Skeletal muscle satellite cell (primary cell): ENCODE data around the gene IFT43.

Experiments
- H3K27me3 ChIP-seq: 2 replicates; pipeline ENCODE4 v1.7.0; 2013; ENCODE audit warnings: low read length; ENCODE audit not compliant: control insufficient read depth, insufficient read depth
- H3K36me3 ChIP-seq: 2 replicates; pipeline ENCODE4 v1.7.0; 2013; ENCODE audit warnings: mild to moderate bottlenecking, control low read depth, low read length; ENCODE audit not compliant: insufficient read depth
- H3K4me1 ChIP-seq: 2 replicates; pipeline ENCODE4 v1.7.0; 2013; ENCODE audit warnings: low read length; ENCODE audit not compliant: control insufficient read depth, insufficient read depth
- H3K4me2 ChIP-seq: 2 replicates; pipeline ENCODE4 v1.7.0; 2013; ENCODE audit warnings: mild to moderate bottlenecking, low read length
- H3K4me3 ChIP-seq: 2 replicates; pipeline ENCODE4 v1.7.0; 2013; ENCODE audit warnings: low read length
- H3K9ac ChIP-seq: 2 replicates; pipeline ENCODE4 v1.7.0; 2013; ENCODE audit warnings: mild to moderate bottlenecking, low read depth, low read length, moderate library complexity
- H3K9me3 ChIP-seq: replicated peaks from 2 replicates; pipeline ENCODE4 v1.7.0; 2013; ENCODE audit warnings: mild to moderate bottlenecking, control low read depth, low read length

Gene IFT43

DNA sequence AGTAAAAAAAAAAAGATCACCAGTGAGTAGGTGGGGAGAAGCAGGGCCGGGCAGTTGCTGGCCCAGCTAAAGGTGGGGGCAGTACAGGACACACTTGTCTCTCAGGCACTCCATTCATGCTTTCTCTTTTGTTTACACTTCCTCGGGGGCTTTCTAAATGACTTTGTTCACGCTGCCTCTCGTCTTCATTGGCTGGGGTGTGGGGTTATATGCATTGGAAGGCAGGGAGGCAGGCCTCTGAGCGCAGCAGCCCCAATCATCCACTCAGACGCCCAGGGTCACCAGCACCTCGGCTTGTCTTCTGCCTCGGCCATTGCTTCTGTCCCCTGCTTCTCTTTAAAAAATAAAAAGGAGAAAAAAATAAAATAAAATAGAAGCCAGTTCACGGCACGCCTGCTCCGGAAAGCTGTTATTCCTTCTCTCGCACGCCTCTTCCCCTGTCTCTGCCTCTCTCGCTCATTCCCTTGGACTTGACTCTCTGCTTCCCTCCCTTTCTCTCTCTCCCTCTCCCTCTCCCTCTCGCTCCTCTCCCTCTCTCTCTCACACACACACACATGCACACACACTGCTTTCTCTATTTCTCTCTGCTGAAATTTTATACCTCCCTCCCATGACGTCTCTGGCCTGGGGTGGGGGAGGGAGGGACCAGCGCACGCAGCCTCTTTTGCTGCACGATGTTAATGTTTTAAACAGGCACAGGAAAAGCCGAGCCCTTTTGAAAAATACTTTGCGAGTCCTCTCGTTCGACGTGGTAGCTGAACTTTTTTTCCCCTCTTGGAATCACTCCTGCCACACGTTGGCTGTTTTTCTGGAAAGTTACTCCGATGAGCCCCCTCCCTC, 3.9 kb upstream of the IFT43 start, which contains the start of gene TGFB3:
TGFB3 (minus strand) TSS at position 570 of the 840 bp plus-strand sequence. CDS start 1,102 bp downstream, outside the sequence.
- H3K4me1 ChIP-seq: peaks cover 33% of the 10 kb centered on the region
- peak within 1 kb of the TSS; percentile 86 for H3K9ac ChIP-seq

GRCh38 chr14:75982266-75983018, 3.1 kb upstream of the IFT43 start:
- Histone ChIP-seq H3K27me3 (peaks cover 4% of the 10 kb centered on the region), H3K36me3 (no peaks in the 10 kb centered on the region), H3K9me3 (no peaks in the 10 kb centered on the region), H3K4me3 (peak overlapping the region; percentile 83), H3K4me2 (peak overlapping the region; percentile 89), H3K9ac (peak overlapping the region; percentile 86), H3K4me1 (peaks cover 35% of the 10 kb centered on the region)

More for the DNA sequence above, 3.9 kb upstream of the IFT43 start, which contains the start of gene TGFB3:
- Histone ChIP-seq H3K27me3 (peaks cover 4% of the 10 kb centered on the region), H3K4me3 (peak within 1 kb of the TSS; percentile 83), H3K4me2 (peak within 1 kb of the TSS; percentile 89), H3K36me3 (no peaks in the 10 kb centered on the region), H3K9me3 (no peaks in the 10 kb centered on the region)

GRCh38 chr14:75983019-75983358, 2.6 kb upstream of the IFT43 start:
- H3K9ac ChIP-seq: peak overlapping the region; percentile 62
- peaks cover 4% of the 10 kb centered on the region for H3K27me3 ChIP-seq
- H3K4me1 ChIP-seq: peaks cover 32% of the 10 kb centered on the region
- H3K9me3 ChIP-seq: no peaks in the 10 kb centered on the region
- H3K4me3 ChIP-seq: peak overlapping the region; percentile 83
- peak overlapping the region; percentile 89 for H3K4me2 ChIP-seq
- no peaks in the 10 kb centered on the region for H3K36me3 ChIP-seq

- Histone ChIP-seq H3K27me3 (peaks cover 4% of the 10 kb centered on the region), H3K4me2 (no peak overlapping the region), H3K9me3 (no peaks in the 10 kb centered on the region), H3K9ac (no peak overlapping the region), H3K4me1 (peaks cover 37% of the 10 kb centered on the region), H3K36me3 (no peaks in the 10 kb centered on the region), H3K4me3 (no peak overlapping the region)
Observed at GRCh38 chr14:75984674-75985073, 889 bp upstream of the IFT43 start.

DNA sequence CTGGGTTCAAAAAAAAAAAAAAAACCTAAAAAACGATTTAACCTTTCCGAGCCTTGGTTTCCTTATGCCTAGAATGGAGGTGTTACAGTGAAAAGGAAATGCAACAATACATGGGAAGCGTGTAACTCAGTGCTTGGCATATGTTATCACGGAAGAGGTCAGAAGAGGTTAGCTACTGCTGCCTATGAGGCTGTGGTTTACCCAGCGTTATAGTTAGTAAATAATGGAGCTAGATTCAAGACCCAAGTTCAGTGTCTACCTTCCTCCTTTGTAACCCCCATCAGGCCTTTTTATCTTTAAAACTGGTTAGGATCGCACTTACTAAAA, 839 bp downstream of the IFT43 start:
- Histone ChIP-seq H3K4me1 (peaks cover 23% of the 10 kb centered on the region), H3K9ac (peak overlapping the region; percentile 95), H3K9me3 (no peaks in the 10 kb centered on the region)

DNA sequence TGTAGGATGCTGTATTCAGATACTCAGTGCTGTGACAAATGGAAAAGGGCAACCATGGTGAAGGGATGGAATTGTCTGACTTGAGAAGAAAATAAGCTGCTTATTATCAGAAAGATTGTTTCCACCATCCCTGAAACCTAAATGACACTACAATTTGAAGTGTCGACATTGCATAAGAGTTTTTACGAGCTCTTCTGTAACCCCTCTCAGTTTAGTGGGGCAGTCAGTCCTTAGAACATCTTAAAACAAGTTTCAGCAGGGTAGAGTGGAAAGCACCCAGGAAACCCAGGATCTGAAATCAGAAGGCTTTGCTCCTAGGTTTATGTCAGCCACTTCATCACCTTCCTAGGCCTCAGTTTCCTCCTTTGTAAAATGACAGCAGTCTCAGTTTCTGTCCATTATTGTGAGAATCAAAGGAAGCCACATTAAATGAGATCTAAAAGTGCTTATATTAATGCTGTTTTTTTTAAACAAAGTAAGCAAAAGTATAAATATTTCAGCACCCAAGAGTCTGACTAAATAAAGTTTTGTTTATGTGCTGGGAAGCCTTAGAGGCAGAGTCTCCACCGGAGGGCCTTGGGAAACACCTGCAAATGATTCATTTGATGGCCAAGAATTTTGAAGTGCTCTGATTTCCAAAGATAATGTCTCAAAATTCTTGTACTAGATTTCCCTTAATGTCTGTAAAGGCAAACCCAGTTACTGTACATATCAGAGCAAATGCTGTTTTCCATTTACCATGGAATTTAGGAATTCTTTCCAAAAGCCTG, 1.8 kb downstream of the IFT43 start:
- peaks cover 4% of the 10 kb centered on the region for H3K27me3 ChIP-seq
- H3K4me2 ChIP-seq: no peak overlapping the region
- no peaks in the 10 kb centered on the region for H3K9me3 ChIP-seq
- no peak overlapping the region for H3K9ac ChIP-seq
- peaks cover 25% of the 10 kb centered on the region for H3K4me1 ChIP-seq
- peaks cover 10% of the 10 kb centered on the region for H3K36me3 ChIP-seq
- H3K4me3 ChIP-seq: no peak overlapping the region

More for the DNA sequence above, 839 bp downstream of the IFT43 start:
- H3K4me2 ChIP-seq: peak overlapping the region; percentile 98
- H3K27me3 ChIP-seq: peaks cover 4% of the 10 kb centered on the region
- peak overlapping the region; percentile 89 for H3K4me3 ChIP-seq
- H3K36me3 ChIP-seq: peaks cover 10% of the 10 kb centered on the region

- Histone ChIP-seq H3K4me2 (peak overlapping the region; percentile 28), H3K9me3 (no peaks in the 10 kb centered on the region), H3K4me3 (no peak overlapping the region), H3K4me1 (peaks cover 25% of the 10 kb centered on the region), H3K9ac (peak overlapping the region; percentile 22), H3K36me3 (peaks cover 10% of the 10 kb centered on the region), H3K27me3 (no peaks in the 10 kb centered on the region)
Observed at GRCh38 chr14:75989134-75989533, 3.6 kb downstream of the IFT43 start.

DNA sequence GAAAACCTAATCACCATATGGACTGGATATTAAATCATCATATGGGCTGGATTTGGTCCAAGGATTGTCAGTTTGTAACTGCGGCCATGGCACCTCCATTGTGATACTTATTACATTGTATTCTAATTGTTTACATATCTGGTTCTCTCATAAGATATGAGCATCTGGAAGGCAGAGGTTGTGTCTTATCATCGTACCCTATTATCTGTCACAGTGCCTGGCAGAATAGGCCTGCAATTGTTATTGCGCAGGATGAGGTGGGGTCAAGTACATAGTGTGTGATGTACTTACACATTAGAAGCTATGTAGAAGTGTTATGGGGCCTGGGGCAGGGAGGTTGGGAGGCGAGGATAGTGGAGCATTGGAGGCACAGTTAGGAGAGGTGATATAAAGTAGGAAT, 4.7 kb downstream of the IFT43 start:
- H3K9ac ChIP-seq: no peak overlapping the region
- no peaks in the 10 kb centered on the region for H3K9me3 ChIP-seq
- no peak overlapping the region for H3K4me2 ChIP-seq
- peaks cover 33% of the 10 kb centered on the region for H3K4me1 ChIP-seq
- no peak overlapping the region for H3K4me3 ChIP-seq
- no peaks in the 10 kb centered on the region for H3K27me3 ChIP-seq
- peaks cover 10% of the 10 kb centered on the region for H3K36me3 ChIP-seq

DNA sequence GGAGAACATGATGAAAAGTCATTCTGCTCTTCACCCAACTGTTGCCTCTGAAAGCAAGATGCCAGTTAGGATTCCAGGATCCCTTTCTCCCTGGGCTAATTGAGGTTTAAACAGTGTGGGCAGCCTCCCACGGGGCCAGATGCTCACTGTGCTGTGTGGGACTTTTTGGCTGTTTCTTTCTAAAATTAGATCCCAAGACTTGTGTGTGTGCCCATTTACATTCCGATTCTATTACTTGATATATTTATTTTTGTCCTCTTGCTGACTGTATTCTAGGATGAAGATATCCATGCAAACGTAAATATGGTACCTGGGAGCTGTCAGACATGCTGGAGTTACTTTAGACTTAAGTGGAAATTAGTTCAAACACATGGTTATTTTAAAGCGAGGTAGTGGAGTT, 6.2 kb downstream of the IFT43 start:
- Histone ChIP-seq H3K27me3 (no peaks in the 10 kb centered on the region), H3K9ac (no peak overlapping the region), H3K9me3 (no peaks in the 10 kb centered on the region), H3K4me1 (peaks cover 40% of the 10 kb centered on the region), H3K4me3 (no peak overlapping the region), H3K4me2 (no peak overlapping the region), H3K36me3 (peaks cover 15% of the 10 kb centered on the region)

DNA sequence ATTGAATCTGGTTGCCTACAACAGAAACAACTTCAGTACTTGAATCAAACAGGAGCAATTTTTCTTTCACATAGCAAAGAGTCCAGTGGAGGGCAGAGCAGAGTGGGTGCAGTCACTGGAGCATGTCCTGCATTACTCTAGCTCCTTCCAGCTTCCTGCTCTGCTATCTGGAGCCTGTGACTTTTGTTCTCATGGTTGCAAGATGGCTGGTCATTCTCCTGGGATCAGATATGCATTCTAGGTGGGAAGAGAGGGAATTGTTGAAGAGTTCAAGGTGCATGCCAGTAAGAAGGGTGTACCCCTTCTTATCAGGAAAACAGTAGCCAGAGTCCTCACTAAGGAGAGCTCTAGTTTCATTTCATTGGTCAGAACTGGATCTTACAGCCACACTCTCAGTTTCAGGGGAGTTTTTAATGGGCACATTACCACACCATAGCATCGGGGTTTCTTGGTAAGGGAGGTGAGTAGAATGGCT, 8.0 kb downstream of the IFT43 start:
- Histone ChIP-seq H3K4me1 (peaks cover 38% of the 10 kb centered on the region), H3K4me2 (no peak overlapping the region), H3K36me3 (peaks cover 30% of the 10 kb centered on the region), H3K27me3 (no peaks in the 10 kb centered on the region), H3K9ac (no peak overlapping the region), H3K4me3 (no peak overlapping the region), H3K9me3 (no peaks in the 10 kb centered on the region)
